Glomerular visceral epithelial cell (primary cell): ENCODE data around the gene ZNF783.
"Not testable (repeated sequence)": the region's sequence is repeated elsewhere in the genome, so short reads cannot be mapped to it uniquely, and the experiment has no call there.

Experiments
- DNase-seq: peaks from one replicate; pipeline ENCODE4 v3.0.0-alpha.2; 2016; ENCODE audit errors: extremely low spot score

The ZNF783 gene

DNA sequence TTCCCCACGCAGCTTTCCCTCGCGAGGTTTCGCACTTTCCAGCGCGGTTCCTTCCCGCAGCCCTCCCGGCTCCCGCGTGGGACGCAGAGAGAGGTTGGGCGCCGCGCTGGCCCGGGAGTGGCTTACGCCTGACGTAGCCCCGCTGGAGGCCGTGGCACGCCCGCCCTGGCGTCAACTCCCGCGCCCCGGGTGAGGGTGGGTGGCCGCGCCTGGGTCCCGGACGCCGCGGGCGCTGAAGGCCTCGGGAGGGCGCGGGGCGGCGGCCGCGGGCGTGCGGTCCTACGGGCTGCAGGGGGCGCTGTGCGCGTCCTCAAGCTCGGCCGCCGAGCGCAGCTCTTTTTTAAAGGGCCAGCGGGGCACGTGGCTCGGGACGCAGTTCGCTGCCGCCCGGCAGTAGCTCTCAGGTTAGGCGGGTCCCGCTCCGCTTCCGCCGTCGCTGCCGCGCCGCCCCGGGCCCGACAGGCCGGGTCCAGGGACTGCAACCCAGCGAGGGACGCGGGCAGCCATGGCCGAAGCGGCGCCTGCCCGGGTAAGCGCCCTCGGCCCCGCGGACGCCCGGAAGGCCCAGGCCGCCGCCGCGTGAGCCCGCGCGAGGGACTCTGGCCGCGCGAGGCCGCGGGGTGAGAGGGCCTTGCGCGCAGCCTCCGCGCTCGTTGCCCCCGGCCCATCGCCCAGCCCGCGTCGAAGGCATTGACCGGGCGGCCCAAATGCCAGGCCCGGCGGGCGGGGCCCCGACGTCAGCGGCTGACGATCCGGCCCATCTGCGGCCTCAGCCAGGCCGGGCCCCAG is at the start of gene ZNF783:
Gene ZNF783 (plus strand): TSS at position 368 of the 789 bp plus-strand sequence. CDS start 138 bp downstream, at position 506.
- DNase-seq: peak; percentile 85

DNA sequence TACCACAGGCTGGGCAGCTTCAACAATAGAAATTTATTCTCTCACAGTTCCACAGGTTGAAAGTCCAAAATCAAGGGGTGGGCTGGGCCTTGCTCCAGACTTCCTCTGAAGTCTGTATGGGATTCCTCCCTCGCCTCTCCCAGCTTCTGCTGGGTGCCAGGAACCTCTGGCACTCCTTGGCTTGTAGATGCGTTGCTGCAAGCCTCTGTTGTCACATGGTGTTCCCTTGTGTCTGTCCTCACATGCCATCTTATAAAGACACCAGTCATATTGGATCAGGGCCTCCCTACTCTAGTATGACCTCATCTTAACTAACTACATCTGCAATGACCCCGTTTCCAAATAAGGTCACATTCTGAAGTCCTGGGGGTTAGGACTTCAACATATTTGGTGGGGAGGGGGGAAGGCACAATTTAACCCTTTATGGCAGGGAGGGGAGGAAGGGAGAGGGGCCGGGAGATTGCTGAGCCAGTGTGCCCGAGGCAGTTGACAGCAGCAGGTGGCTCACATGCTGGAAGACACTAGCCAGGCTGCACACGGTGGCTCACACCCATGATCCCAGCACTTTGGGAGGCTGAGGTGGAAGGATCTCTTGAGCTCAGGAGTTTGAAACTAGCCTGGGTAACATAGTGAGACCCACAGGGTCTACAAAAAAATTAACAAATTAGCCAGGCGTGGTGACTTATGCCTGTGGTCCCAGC is 47.8 kb upstream of the ZNF783 start:
- DNase-seq: no peak

DNA sequence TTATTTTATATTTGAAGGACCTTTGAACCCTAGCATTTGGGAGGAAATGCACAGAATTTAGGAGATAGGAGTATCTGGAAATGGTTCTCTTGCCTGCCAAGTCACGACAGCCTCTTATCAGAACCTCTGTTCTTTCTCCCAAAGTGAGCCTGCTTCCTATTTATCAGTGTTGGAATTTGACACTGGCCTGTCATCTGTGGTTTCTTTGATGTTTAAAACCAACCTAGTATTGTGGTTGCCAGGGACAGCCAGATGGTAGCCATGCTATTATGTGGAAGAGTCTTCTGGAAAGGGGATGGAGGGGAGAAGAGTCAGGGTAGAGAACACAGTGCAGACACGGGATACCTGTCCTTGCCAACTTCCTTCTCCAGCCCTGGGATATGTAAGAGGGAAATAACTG is 45.6 kb upstream of the ZNF783 start:
- DNase-seq: no peak

DNA sequence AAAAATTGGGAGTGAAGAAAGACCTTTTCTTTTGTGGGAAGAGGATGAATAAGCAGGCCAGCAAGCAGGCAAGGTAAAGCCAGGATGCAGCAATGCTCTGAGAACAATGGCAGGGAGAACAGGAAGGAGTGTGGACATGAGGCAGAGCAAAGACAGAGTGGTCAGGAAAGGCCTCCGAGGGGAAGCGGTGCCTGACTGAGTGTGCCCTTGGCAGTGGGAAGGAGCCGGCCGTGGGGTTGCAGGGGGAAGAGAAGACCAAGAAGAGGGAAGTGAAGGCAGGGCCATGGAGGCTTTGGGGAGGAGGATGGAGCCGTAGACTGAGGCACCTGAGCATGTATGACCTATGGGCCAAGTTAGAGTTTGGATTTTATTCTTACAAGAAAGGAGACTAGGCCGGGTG is 44.4 kb upstream of the ZNF783 start:
- DNase-seq: no peak

DNA sequence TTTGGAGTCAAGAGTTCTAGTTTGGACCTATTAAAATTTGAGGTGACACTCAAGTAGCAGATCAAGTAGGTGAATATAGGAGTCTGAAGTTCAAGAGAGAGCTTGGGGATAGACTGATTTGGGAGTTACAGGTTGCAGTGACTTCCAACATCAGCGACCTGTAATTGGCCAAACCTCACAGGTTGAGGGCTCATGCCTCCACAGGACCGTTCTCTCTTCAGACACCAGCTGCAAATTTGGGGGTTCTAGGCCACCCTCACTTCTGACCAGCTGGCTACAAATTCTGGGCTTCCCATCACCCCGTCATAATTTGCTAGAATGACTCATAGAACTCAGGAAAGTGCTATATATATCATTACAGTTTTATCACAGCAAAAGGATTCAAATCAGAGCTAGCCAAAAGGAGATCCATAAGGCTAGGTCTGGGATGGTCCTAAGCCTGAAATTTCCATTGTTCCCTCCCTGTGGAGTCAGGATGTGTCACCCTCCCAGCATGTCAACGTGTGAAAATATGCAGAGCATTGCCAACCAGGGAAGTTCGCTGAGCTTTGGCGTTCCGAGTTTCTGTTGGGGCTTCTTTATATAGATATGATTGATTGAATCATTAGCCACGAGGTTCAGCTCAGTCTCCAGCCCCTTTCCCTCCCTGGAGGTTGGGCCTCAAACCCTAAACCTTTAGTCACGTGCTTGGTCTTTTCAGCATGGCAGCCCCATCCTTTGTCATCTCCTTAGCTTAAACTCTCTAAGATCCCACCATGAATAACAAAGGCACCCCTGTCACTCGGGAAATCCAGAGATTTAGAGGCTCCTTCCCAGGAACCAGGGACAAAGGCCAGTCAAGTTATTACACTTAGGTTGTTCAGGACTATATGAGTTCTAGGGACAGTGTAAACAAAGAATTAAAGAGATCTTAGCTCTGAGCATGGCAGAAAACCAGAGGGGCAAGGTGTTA is 43.3 kb upstream of the ZNF783 start:
- no peak for DNase-seq

DNA sequence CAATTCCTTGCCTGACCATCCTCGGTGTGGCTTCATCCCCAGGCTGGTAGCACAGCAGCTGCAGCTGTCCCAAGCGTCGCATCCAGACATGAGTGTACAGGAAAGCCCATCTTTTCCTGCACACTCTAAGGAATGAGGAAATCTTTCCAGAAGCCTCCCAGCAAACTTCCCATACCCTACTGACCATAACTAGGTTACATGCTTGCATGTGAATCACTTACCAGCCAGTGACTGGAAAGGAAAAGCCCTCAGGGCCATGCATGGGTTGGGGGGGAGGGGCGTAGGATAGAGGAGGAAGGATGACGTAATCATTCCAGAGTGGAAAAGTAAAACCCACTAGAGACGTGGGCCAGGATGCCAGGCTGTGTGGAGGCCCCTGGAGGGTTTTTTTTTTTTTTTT is 41.5 kb upstream of the ZNF783 start:
- DNase-seq: peak; percentile 62

DNA sequence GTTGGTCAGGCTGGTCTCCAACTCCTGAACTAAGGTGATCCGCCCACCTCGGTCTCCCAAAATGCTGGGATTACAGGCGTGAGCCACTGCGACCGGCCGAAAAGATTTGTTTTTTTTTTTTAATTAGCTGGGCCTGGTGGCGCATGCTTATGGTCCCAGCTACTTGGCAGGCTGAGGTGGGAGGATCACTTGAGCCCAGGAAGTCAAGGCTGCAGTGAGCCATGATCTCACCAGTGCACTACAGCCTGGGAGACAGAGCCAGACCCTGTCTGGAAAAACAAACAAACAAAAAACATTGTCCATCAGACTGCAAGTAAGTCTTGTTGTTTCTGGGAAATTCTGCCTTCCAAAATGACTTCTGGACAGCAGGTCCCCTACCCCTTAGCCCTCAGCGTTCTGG is 38.8 kb upstream of the ZNF783 start:
- no peak for DNase-seq

DNA sequence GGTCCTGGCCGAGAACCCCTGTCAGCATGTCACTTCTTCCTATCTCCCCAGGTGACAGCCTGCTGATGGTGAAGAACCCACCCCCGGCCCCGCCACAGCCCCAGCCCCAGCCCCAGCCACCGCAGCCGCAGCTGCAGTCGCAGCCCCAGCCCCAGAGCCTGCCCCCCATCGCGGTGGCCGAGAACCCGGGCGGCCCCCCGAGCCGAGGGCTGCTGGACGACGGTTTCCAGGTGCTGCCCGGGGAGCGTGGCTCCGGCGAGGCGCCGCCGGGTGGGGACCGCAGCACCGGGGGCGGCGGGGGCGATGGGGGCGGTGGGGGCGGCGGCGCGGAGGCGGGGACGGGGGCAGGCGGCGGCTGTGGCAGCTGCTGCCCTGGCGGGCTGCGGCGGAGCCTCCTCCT is 38.2 kb upstream of the ZNF783 start:
- DNase-seq: no peak

DNA sequence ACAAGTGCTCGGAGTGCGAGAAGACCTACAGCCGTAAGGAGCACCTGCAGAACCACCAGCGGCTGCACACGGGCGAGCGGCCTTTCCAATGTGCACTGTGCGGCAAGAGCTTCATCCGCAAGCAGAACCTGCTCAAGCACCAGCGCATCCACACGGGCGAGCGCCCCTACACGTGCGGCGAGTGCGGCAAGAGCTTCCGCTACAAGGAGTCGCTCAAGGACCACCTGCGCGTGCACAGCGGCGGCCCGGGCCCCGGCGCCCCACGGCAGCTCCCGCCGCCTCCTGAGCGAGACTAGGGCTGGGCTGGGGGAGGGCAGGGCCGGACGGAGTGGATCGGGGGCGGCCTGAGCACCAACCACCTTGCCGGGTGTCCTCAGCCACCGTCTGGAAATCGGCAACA is 37.6 kb upstream of the ZNF783 start:
- DNase-seq: no peak

DNA sequence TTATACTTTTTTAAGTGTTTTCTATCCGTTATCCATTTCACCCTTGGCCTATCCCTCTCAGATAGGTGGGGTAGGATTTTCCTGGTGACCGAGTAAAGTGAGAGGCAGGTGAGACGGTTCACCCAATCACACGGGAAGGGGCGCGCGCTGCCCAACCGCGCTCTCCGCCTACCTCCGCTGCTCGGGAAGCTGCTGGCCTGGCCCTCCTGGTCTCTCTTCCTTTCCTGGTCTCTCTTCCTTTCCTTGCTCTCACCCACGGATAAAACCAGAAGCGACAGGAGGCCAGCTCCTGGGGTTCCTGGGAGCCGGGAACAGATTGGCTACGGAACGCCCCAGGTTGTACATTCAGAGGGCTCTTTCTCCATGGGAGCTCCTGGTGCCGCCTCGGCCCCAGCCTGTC is 36.9 kb upstream of the ZNF783 start:
- no peak for DNase-seq

DNA sequence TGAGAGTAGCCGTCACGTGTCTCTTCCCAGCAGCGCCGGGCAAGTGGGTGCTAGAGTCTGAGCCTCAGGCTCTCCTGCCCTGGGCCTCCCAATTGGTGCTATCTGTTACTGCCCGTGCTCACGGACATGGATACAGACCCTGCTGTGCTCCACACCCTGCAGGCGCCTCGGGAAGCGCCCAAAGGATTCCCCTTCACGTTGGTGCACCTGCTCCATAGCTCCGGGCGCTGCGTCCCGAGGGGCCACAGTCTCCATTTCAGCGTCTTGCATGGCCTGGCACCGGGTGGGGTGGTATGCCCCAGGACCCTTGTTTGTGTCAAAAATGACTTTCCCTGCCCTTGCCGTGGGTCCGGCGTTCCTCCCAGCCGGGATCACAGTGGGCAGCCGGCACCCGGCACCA is 36.3 kb upstream of the ZNF783 start:
- DNase-seq: no peak

DNA sequence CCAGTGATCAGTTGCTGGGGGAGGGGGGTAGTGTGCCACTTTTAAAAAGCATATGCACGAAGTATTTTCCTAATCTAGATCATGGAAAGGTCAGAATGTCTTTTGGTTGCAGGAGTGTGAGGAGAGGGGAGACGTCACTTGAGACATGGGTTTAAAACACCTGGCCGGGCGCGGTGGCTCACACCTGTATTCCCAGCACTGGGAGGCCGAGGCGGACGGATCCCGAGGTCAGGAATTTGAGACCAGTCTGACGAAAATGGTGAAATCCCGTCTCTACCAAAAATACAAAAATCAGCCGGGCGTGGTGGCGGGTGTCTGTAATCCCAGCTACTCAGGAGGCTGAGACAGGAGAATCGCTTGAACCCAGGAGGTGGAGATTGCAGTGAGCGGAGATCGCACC is 35.6 kb upstream of the ZNF783 start:
- not testable (repeated sequence) for DNase-seq

DNA sequence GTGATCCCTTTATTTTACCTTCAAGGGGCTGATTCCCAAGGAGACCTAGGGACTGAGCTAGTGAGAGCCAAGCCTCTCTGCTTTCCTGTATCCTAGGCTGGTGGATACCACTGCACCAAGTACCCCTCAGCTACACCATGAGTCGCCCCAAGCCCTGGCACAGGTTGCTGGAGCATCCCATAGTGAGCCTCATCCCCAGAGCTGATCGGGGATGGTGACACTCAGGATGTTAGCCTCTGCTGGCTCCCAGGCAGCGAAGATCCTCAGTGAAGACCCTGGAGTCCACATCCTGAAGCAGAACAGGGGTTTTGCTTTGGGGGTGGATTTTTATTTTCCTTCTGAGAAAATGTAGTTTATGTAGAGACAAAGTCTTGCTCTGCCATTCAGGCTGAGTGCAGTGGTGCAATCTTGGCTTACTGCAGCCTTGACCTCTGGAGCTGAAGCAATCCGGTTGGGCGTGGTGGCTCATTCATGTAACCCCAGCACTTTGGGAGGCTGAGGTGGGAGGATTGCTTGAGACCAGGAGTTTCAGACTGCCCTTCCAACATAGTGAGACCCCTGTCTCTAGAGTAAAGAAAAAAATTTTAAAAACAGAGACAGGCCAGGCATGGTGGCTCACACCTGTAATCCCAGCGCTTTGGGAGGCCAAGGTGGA is 35.0 kb upstream of the ZNF783 start:
- DNase-seq: no peak

DNA sequence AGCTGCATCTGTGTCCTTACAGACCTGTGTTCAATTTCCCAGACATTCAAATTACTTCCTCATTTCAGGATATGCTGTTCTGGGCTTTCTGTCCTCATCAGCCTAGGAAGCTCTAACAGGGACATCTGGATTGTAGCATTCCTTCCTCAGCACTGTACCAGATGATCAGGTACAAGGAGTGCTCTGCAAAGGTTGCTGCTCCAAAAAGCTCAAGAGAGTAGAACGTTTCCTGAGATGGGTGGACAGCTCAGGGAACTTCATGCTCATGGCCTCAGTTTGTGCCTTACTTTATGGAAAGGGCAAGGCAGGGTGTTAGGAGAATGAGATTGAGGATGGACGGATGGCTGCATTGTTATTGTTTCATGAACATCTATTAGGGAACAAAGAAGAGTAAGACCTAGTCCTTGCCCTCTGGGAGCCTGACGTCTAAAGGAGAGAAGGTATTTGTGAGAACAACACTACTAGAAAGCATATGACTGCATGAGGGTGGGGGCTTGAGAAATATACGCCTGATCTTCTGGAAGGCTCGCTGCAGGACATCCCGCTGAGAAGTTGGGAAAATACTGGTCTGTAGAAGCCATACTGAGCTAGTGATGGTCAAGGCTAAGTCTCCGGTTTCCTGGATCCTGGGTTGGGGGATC is 33.0 kb upstream of the ZNF783 start:
- no peak for DNase-seq

DNA sequence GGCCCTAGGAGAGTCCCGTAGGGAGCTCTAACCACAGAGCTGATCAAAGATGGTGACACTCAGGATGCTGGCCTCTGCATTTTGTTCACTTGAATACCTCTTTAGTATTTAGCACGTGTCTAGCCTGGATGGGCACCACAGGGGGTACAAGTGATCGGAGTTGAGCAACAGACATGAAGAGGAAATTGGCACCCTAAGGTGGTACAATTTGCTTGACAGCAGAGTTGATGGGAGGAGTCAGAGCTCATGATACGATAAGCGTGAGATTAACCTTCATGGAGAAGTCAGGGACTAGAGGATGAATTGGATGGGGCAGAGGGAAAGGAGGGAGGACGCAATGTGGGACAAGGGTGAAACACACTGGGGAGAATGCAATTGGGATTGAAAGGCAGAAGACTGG is 32.5 kb upstream of the ZNF783 start:
- no peak for DNase-seq

DNA sequence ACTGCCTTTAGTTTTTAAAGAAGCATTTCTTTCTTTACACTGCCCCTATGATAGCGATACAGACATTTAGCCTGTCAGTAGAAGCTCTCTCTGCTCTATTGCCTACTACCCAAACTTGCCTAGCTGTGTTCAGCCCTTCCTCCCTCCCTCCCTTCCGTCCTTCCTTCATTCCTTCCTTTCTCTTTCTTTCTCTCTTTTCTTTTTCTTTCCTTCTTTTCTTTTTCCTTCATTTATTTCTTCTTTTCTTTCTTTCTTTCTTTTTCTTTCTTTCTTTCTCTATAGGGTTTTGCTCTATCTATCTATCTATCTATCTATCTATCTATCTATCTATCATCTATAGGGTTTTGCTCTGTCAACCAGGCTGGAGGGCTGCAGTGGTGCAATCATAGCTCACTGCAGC is 29.6 kb upstream of the ZNF783 start:
- DNase-seq: no peak

DNA sequence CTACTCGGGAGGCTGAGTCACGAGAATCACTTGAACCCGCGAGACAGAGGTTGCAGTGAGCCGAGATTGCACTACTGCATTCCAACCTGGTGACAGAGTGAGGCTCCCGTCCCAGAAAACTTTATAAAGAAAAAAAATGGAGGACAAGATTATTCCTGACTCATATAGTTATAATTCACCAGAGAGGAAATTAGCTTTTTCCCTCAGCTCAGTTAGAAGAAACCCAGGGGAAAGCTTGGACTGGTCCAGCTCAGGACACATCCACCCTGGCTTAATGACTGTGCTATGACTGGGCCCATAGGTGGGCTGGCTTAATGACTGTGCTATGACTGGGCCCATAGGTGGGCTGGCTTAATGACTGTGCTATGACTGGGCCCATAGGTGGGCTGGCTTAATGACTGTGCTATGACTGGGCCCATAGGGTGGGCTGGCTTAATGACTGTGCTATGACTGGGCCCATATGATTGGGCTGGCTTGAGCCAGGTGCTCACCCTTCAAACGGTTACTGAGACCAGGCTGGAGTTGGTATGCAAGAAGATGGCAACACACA is 28.3 kb upstream of the ZNF783 start:
- peak; percentile 84 for DNase-seq

DNA sequence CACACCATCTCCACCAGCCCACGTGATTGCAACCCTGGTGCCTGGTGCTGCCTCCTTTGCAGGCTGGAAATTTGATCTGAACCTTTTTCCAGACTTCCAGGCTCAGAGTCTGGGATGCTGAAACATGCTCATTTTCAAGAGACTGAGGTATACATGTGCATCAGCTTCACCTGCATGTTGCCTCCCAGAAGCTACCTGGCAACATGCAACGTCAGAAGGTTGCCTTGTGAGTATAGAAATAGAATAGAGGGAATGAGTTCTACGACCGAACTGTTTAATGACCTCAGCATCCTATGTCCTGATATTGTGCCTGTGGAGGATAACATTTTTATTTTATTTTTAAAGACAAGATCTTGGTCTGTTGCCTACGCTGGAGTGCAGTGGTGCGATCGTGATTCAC is 24.5 kb upstream of the ZNF783 start:
- DNase-seq: no peak

DNA sequence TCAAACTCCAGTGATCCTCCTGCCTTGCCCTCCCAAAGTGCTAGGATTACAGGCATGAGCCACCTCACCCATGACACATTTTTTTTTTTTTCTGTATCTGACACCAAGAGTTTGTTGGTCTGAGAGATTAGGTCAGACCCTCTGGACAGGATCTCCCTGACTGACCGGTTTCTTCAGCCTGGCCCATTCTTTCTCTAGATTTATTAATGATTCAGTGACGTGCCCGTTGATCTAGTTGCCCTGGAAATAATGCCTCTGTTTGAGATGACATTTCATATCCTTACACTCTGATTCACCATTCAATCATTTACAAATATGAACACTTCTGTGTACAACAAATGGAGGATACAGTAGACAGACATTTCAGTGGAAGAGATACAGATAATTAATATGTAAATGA is 23.9 kb upstream of the ZNF783 start:
- peak; percentile 72 for DNase-seq

DNA sequence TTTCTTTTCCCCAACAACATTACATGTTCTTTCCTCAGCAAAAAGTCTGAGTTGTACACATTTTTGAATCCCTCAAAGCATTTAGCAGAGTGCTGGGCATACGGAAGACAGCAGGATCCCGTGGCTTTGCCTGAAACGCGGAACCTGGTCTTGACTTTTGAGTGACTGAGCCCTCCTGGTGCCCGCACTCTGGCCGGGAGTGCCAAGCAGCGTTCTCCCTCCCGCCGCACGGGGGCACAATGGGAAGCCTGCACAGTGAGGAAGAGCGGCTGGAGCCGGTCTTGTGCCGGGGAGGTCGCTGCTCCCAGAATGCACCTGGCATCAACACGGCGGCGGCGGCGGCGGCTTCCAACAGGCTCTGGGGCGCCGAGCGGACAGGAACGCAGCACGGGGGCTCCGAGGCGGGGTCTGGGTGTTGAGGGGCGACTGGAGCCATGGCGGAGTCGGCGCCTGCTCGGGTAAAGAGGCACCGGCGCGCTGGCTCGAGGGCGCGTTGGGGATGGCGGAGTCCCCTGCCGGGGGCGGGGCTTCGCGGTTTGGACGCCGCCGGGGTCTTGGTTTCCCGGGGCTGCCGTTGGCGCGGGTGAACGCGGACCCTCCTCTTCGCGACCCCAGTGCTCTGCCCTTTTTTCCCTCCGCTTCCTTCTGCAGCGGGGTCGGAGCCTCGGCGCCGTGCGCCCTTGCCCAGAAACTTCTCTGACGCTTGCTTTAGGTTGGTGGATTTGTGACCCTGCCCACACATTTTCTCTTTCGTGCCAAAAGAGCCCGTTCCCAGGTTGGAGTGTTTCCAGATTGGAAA is 22.5 kb upstream of the ZNF783 start, which contains the start of gene ZNF212:
Gene ZNF212 (plus strand): TSS at position 307 of the 799 bp plus-strand sequence. CDS start 128 bp downstream, at position 435.
- peak; percentile 90 for DNase-seq
